HepG2 (cell line): ENCODE results near the gene GRPEL2.

Experiments
- KLF12 ChIP-seq: sonication (generic); formaldehyde crosslinking; IDR thresholded peaks from 2 replicates; pipeline ENCODE4 v1.4.0; 2020; ENCODE audit warnings: missing genetic modification reagents, borderline replicate concordance
- MLXIP ChIP-seq: sonication (generic); formaldehyde crosslinking; IDR thresholded peaks from 2 replicates; pipeline ENCODE4 v1.9.0; 2021; ENCODE audit warnings: missing genetic modification reagents, borderline replicate concordance
- TBP ChIP-seq: sonication (generic); formaldehyde crosslinking; IDR thresholded peaks from 2 replicates; pipeline ENCODE4 v1.5.0; 2020; ENCODE audit warnings: missing genetic modification reagents
- ZNF235 ChIP-seq: sonication (generic); formaldehyde crosslinking; IDR thresholded peaks from 2 replicates; pipeline ENCODE4 v1.8.1; 2023; ENCODE audit warnings: mild to moderate bottlenecking, missing genetic modification reagents, borderline replicate concordance

DNA sequence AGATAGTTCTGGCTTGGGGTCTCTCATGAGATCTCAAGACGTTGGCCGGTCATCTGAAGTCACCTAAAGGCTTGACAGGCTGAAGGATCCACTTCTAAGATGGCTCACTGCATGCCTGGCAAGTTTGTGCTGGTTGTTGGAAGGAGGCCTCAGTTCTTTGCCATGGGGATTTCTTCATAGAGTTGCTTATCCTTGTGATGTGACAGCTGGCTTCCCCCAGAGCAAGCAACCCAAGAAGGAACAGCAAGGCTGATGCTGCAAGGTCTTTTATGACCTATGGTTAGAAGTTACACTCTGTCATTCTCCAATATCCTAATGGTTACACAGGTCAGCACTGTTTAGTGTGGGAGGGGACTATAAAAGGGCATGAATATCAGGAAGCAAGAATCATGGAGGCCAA is 20.7 kb upstream of the GRPEL2 start:
- TF ChIP-seq TBP (CRISPR knock-in tag) = no peak
- TF ChIP-seq MLXIP (CRISPR knock-in tag) = no peak
- TF ChIP-seq ZNF235 (CRISPR knock-in tag) = no peak
- TF ChIP-seq KLF12 (CRISPR knock-in tag) = no peak
